Vagina (tissue), 2 donors: ENCODE data around the gene MAML3.

Experiments used
- POLR2A ChIP-seq, 2 donors: fragments of 450-650 bp; IDR thresholded peaks; one replicate each; pipeline ENCODE4 v1.6.1; 2017; ENCODE audit warnings: antibody characterized with exemption in 2 of 2, mild to moderate bottlenecking in 2 of 2, moderate library complexity in 2 of 2
- POLR2AphosphoS5 ChIP-seq, 2 donors: sonication (generic); formaldehyde crosslinking; IDR thresholded peaks; one replicate each; pipeline ENCODE4 v1.9.0; 2017; ENCODE audit warnings: antibody characterized with exemption in 2 of 2, mild to moderate bottlenecking in 2 of 2, low read depth in 1 of 2; ENCODE audit not compliant: insufficient read depth in 1 of 2
- TF ChIP-seq, protein P1 (sequence below), 3 experiments: fragments of 450-650 bp in 2 of 3; fragments of 200-600 bp in 1 of 3; sonication (generic) in 1 of 3; IDR thresholded peaks; one replicate each; pipeline ENCODE4 v1.5.1; 2017 to 2019; ENCODE audit warnings: antibody characterized with exemption in 3 of 3, mild to moderate bottlenecking in 2 of 3, moderate library complexity in 2 of 3

DNA sequence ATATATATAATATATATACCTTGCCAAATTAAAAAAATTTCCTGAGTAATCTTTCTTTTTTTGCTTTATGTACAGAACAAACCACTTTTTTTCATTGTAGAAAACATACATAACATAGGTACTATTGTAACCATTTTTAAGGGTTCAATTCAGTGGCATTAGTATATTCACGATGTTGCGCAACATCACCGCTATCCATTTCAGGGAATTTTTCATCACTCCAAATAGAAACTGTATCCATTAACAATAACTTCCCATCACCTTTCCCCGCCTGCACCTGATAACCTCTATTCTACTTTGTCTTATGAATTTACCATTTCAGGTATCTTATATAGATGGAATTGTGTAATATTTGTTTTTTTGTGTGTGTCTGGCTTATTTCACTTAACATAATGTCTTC is 363.7 kb downstream of the MAML3 start:
- TF ChIP-seq, protein P1, sequence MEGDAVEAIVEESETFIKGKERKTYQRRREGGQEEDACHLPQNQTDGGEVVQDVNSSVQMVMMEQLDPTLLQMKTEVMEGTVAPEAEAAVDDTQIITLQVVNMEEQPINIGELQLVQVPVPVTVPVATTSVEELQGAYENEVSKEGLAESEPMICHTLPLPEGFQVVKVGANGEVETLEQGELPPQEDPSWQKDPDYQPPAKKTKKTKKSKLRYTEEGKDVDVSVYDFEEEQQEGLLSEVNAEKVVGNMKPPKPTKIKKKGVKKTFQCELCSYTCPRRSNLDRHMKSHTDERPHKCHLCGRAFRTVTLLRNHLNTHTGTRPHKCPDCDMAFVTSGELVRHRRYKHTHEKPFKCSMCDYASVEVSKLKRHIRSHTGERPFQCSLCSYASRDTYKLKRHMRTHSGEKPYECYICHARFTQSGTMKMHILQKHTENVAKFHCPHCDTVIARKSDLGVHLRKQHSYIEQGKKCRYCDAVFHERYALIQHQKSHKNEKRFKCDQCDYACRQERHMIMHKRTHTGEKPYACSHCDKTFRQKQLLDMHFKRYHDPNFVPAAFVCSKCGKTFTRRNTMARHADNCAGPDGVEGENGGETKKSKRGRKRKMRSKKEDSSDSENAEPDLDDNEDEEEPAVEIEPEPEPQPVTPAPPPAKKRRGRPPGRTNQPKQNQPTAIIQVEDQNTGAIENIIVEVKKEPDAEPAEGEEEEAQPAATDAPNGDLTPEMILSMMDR (IDR thresholded peaks at IDR 0.05): no peak
- no peak for TF ChIP-seq POLR2A (IDR thresholded peaks at IDR 0.05)
- TF ChIP-seq POLR2AphosphoS5 (IDR thresholded peaks at IDR 0.05; ENCODE audit: insufficient read depth in 1 of 2, low read depth in 1 of 2): no peak
